Tibial nerve (tissue), 4 donors: ENCODE data around the gene MAN2A2.

Experiments used
- EP300 ChIP-seq, 2 donors: sonication (generic); formaldehyde crosslinking; IDR thresholded peaks; one replicate each; pipeline ENCODE4 v1.6.1; 2017; ENCODE audit warnings: antibody characterized with exemption in 2 of 2, mild to moderate bottlenecking in 1 of 2
- TF ChIP-seq, protein P1 (sequence below), 5 experiments: fragments of 200-600 bp in 3 of 5; fragments of 450-650 bp in 2 of 5; sonication (generic) in 3 of 5; IDR thresholded peaks; one replicate each; pipeline ENCODE4 v1.5.1; 2016 to 2019; ENCODE audit warnings: antibody characterized with exemption in 5 of 5, mild to moderate bottlenecking in 3 of 5, moderate library complexity in 2 of 5

DNA sequence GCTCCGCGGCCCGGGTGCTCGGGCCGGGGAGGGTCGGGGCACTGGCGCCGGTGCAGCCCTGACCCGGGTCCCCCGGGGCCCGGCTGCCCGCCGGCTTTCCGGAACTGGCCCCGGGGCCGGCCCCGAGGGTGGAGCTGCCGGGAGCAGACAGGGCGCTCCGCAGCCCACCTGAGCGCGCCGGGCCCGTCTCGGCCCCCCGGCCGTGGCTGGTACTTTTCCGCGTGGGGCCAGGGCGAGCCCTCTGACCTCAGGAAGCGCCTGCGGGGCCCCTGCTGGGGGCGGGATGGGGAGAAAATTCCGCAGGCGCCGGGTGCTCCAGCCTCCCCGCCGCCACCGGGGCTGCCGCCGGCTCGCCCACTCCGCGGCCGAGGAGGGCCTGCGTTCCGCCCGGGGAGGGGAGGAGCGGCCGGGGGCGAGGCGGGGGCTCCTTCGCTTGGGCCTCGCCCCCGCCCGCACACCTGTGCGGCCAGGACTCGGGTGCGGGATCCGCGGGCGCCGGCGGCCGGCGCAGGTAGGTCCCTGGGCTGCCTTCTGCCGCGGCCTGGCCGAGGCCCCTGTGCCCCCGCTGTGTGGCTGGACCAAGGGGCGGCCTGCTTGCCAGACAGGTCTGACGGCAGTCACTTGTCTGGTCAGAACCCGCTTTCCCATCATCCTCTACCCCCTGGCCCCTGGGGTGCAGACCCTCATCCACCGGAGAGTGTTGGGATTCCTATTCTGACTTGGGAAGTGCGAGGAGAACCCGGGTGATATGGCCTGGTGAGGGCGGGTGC is 31.2 kb upstream of the MAN2A2 start:
- TF ChIP-seq, protein P1, sequence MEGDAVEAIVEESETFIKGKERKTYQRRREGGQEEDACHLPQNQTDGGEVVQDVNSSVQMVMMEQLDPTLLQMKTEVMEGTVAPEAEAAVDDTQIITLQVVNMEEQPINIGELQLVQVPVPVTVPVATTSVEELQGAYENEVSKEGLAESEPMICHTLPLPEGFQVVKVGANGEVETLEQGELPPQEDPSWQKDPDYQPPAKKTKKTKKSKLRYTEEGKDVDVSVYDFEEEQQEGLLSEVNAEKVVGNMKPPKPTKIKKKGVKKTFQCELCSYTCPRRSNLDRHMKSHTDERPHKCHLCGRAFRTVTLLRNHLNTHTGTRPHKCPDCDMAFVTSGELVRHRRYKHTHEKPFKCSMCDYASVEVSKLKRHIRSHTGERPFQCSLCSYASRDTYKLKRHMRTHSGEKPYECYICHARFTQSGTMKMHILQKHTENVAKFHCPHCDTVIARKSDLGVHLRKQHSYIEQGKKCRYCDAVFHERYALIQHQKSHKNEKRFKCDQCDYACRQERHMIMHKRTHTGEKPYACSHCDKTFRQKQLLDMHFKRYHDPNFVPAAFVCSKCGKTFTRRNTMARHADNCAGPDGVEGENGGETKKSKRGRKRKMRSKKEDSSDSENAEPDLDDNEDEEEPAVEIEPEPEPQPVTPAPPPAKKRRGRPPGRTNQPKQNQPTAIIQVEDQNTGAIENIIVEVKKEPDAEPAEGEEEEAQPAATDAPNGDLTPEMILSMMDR (IDR thresholded peaks at IDR 0.05): no peak
- no peak for TF ChIP-seq EP300 (IDR thresholded peaks at IDR 0.05)
